ENCODE data around the gene SLC1A2.

The SLC1A2 gene

GRCh38 chr11:35413598-35413997 is 5.8 kb downstream of the SLC1A2 start:
- no peak for DNase-seq (ENCODE audit: low spot score)

GRCh38 chr11:35412285-35412684 is 7.1 kb downstream of the SLC1A2 start:
- DNase-seq (ENCODE audit: low spot score): no peak

- no peak for DNase-seq (ENCODE audit: low spot score)
Observed at GRCh38 chr11:35407041-35407440, 12.3 kb downstream of the SLC1A2 start.

- DNase-seq (ENCODE audit: low spot score): peak; percentile 4
Observed at GRCh38 chr11:35404388-35404775, 15.0 kb downstream of the SLC1A2 start.

GRCh38 chr11:35403765-35404387 is 15.5 kb downstream of the SLC1A2 start:
- no peak for DNase-seq (ENCODE audit: low spot score)

GRCh38 chr11:35402751-35403660 is 16.4 kb downstream of the SLC1A2 start:
- no peak for DNase-seq (ENCODE audit: low spot score)

- no peak for DNase-seq (ENCODE audit: low spot score)
Observed at GRCh38 chr11:35398881-35399280, 20.5 kb downstream of the SLC1A2 start.

- DNase-seq (ENCODE audit: low spot score): no peak
Observed at GRCh38 chr11:35394941-35395340, 24.4 kb downstream of the SLC1A2 start.

- no peak for DNase-seq (ENCODE audit: low spot score)
Observed at GRCh38 chr11:35393098-35393497, 26.3 kb downstream of the SLC1A2 start.

- peak; percentile 79 for DNase-seq (ENCODE audit: low spot score)
Observed at GRCh38 chr11:35391922-35392688, 27.3 kb downstream of the SLC1A2 start.

GRCh38 chr11:35390737-35391682 is 28.3 kb downstream of the SLC1A2 start:
- peak; percentile 32 for DNase-seq (ENCODE audit: low spot score)

GRCh38 chr11:35389897-35390465 is 29.4 kb downstream of the SLC1A2 start:
- no peak for DNase-seq (ENCODE audit: low spot score)

GRCh38 chr11:35389112-35389511 is 30.2 kb downstream of the SLC1A2 start:
- no peak for DNase-seq (ENCODE audit: low spot score)

GRCh38 chr11:35388061-35388460 is 31.3 kb downstream of the SLC1A2 start:
- no peak for DNase-seq (ENCODE audit: low spot score)

- peak; percentile 19 for DNase-seq (ENCODE audit: low spot score)
Observed at GRCh38 chr11:35387111-35387982, 32.0 kb downstream of the SLC1A2 start.

GRCh38 chr11:35383953-35384352 is 35.4 kb downstream of the SLC1A2 start:
- no peak for DNase-seq (ENCODE audit: low spot score)

GRCh38 chr11:35381709-35382322 is 37.5 kb downstream of the SLC1A2 start:
- DNase-seq (ENCODE audit: low spot score): no peak

- DNase-seq (ENCODE audit: low spot score): no peak
Observed at GRCh38 chr11:35380603-35381002, 38.8 kb downstream of the SLC1A2 start.

- no peak for DNase-seq (ENCODE audit: low spot score)
Observed at GRCh38 chr11:35377262-35377661, 42.1 kb downstream of the SLC1A2 start.

GRCh38 chr11:35376613-35377012 is 42.7 kb downstream of the SLC1A2 start:
- no peak for DNase-seq (ENCODE audit: low spot score)

Measured in CD4-positive, alpha-beta T cell treated with Interleukin-15 for 4 hours (primary cell).